OCI-LY7 (cell line): ENCODE results near the gene PLA2R1. TPM values are rescaled to one million over a fixed set of nuclear protein-coding genes. Genes with fewer than 3 reads are reported as not detected.

Experiments used
- BruUV-seq: library from RNA; stranded (reverse); fragments of 400-500 nt; replicated peaks from 2 replicates; lab custom pipeline; 2021; lab: Mats Ljungman, UMichigan
- CTCF ChIA-PET: fragments of 300-600 bp; sonication (Branson Sonifier 250); formaldehyde crosslinking; loops from one replicate; lab custom pipeline; 2022; ENCODE audit warnings: antibody characterized with exemption; ENCODE audit not compliant: unreplicated experiment; lab: Charles Lee
- POLR2A ChIA-PET: fragments of 300-600 bp; sonication (Branson Sonifier 250); formaldehyde crosslinking; loops from one replicate; lab custom pipeline; 2022; ENCODE audit warnings: antibody characterized with exemption; lab: Charles Lee
- DNase-seq: peaks from one replicate; pipeline ENCODE4 v3.0.0-alpha.2; 2015; ENCODE audit warnings: low spot score
- H2AFZ ChIP-seq: fragments of 200-600 bp; sonication (generic), shearing (Covaris generic); 2 replicates; pipeline ENCODE4 v1.6.1; 2014; ENCODE audit warnings: mild to moderate bottlenecking, antibody characterized with exemption, low read length, moderate library complexity
- H3K27ac ChIP-seq: fragments of 200-600 bp; sonication (generic); 2 replicates; pipeline ENCODE4 v1.5.1; 2014; ENCODE audit warnings: mixed run types, low read depth, mild to moderate bottlenecking, moderate library complexity, low read length, inconsistent platforms; ENCODE audit not compliant: poor library complexity, severe bottlenecking
- H3K36me3 ChIP-seq: fragments of 200-600 bp; sonication (generic); 2 replicates; pipeline ENCODE4 v1.6.1; 2014; ENCODE audit warnings: mild to moderate bottlenecking, antibody characterized with exemption, low read length, moderate library complexity, mixed read lengths; ENCODE audit not compliant: insufficient read depth
- H3K4me1 ChIP-seq: fragments of 200-600 bp; sonication (generic); 2 replicates; pipeline ENCODE4 v1.5.1; 2014; ENCODE audit warnings: mild to moderate bottlenecking, low read length; ENCODE audit not compliant: insufficient read depth, poor library complexity, severe bottlenecking
- H3K4me2 ChIP-seq: fragments of 200-600 bp; sonication (generic); 2 replicates; pipeline ENCODE4 v1.6.1; 2014; ENCODE audit warnings: mild to moderate bottlenecking, low read length
- H3K4me3 ChIP-seq: fragments of 200-600 bp; sonication (generic); 2 replicates; pipeline ENCODE4 v1.5.1; 2014; ENCODE audit warnings: mild to moderate bottlenecking, low read depth, low read length; ENCODE audit not compliant: poor library complexity, severe bottlenecking
- H3K79me2 ChIP-seq: fragments of 200-600 bp; sonication (generic); 2 replicates; pipeline ENCODE4 v1.6.1; 2016; ENCODE audit warnings: low read depth, mild to moderate bottlenecking, low read length, moderate library complexity, mixed read lengths; ENCODE audit not compliant: insufficient read depth
- H3K9me2 ChIP-seq: fragments of 200-600 bp; sonication (generic); 2 replicates; pipeline ENCODE4 v1.6.1; 2016; ENCODE audit warnings: mild to moderate bottlenecking, low read length, mixed read lengths; ENCODE audit not compliant: insufficient read depth
- H3K9me3 ChIP-seq: fragments of 200-600 bp; sonication (generic); 2 replicates; pipeline ENCODE4 v1.6.1; 2014; ENCODE audit warnings: mild to moderate bottlenecking, mixed run types, low read length, mixed read lengths
- H4K20me1 ChIP-seq: fragments of 200-600 bp; sonication (generic); 2 replicates; pipeline ENCODE4 v1.6.1; 2014; ENCODE audit warnings: mild to moderate bottlenecking, antibody characterized with exemption, low read length, moderate library complexity, mixed read lengths; ENCODE audit not compliant: insufficient read depth
- CTCF ChIP-seq: fragments of 200-600 bp; sonication (generic); conservative IDR thresholded peaks from 2 replicates; pipeline ENCODE4 v1.5.1; 2014; ENCODE audit warnings: mild to moderate bottlenecking, antibody characterized with exemption, low read length, moderate library complexity, mixed read lengths
- EZH2phosphoT487 ChIP-seq: fragments of 200-600 bp; sonication (generic); IDR thresholded peaks from 2 replicates; pipeline ENCODE4 v1.6.1; 2018; ENCODE audit warnings: low read depth, borderline replicate concordance, mild to moderate bottlenecking, mixed run types, antibody characterized with exemption, low read length, moderate library complexity, mixed read lengths
- intact Hi-C: fragments of 100-400 bp; cut with micrococcal nuclease; formaldehyde crosslinking; loops from one replicate; pipeline ENCODE4 v1.10.0; 2022; ENCODE audit not compliant: unreplicated experiment
- total RNA-seq, 2 experiments: library from RNA; depleted of rRNA in 1 of 2; stranded (reverse); fragments of >200 nt in 1 of 2; shearing (Covaris generic) in 1 of 2; gene quantifications; 2 replicates each; pipeline ENCODE4 v1.2.3, GENCODE V29; 2014 to 2022

Gene PLA2R1
- total RNA-seq, 2 experiments from 2014 or later, result not detected

- H2AFZ ChIP-seq, result no peak overlapping the region
- no peak for DNase-seq
- H4K20me1 ChIP-seq, result no peaks in the 10 kb centered on the region
- H3K9me3 ChIP-seq, result peaks cover 15% of the 10 kb centered on the region
- H3K4me3 ChIP-seq, result no peak overlapping the region
- no peaks in the 10 kb centered on the region for H3K4me1 ChIP-seq
- no peak overlapping the region for H3K4me2 ChIP-seq
- H3K79me2 ChIP-seq, result no peaks in the 10 kb centered on the region
- no peaks in the 10 kb centered on the region for H3K36me3 ChIP-seq
- ChIA-PET CTCF (no interaction called here), POLR2A (no interaction called here)
- H3K9me2 ChIP-seq, result no peaks in the 10 kb centered on the region
- no peak overlapping the region for H3K27ac ChIP-seq
- BruUV-seq, result no TSS peak
- intact Hi-C loops, result no loop called here
- TF ChIP-seq EZH2phosphoT487, result no peak
- TF ChIP-seq CTCF, result no peak
These were observed 1.6 kb upstream of the PLA2R1 start for GRCh38 chr2:160063879-160064612.

- Histone ChIP-seq H3K79me2 (no peaks in the 10 kb centered on the region), H4K20me1 (no peaks in the 10 kb centered on the region), H3K9me2 (no peaks in the 10 kb centered on the region), H3K4me3 (no peak overlapping the region), H3K9me3 (peaks cover 7% of the 10 kb centered on the region), H3K36me3 (no peaks in the 10 kb centered on the region), H3K4me2 (no peak overlapping the region), H3K27ac (no peak overlapping the region), H2AFZ (no peak overlapping the region), H3K4me1 (no peaks in the 10 kb centered on the region)
- intact Hi-C loops, result no loop called here
- no peak for DNase-seq
- BruUV-seq, result no TSS peak
- CTCF ChIA-PET, result no interaction called here
- no peak for TF ChIP-seq CTCF
- TF ChIP-seq EZH2phosphoT487, result no peak
- POLR2A ChIA-PET, result no interaction called here
These were observed 856 bp upstream of the PLA2R1 start for GRCh38 chr2:160063271-160063670.

- POLR2A ChIA-PET, result no interaction called here
- Histone ChIP-seq H3K9me2 (no peaks in the 10 kb centered on the region), H2AFZ (no peak overlapping the region), H3K4me3 (no peak overlapping the region), H3K27ac (no peak overlapping the region), H4K20me1 (no peaks in the 10 kb centered on the region), H3K9me3 (no peaks in the 10 kb centered on the region), H3K36me3 (no peaks in the 10 kb centered on the region), H3K4me2 (no peak overlapping the region), H3K4me1 (no peaks in the 10 kb centered on the region), H3K79me2 (no peaks in the 10 kb centered on the region)
- TF ChIP-seq EZH2phosphoT487, result no peak
- TF ChIP-seq CTCF, result no peak
- intact Hi-C loops, result no loop called here
- no peak for DNase-seq
- CTCF ChIA-PET, result no interaction called here
- no TSS peak for BruUV-seq
These were observed 497 bp downstream of the PLA2R1 start for GRCh38 chr2:160061944-160062291.
